ENCODE results near the gene PCGF6. TPM values are rescaled to one million over a fixed set of nuclear protein-coding genes. Genes with fewer than 3 reads are reported as not detected.

PCGF6 gene
- 8.0 and 9.8 TPM in 2 replicates for total RNA-seq (ENCODE audit: low replicate concordance)

GRCh38 chr10:103350517-103351260, at the start of gene PCGF6:
Gene PCGF6 (minus strand): TSS chr10:103351140. CDS start chr10:103351066, 74 bp downstream.

GRCh38 chr10:103396067-103396788, 45.3 kb upstream of the PCGF6 start, which contains the start of the genes ATP5MK and PDCD11:
Gene ATP5MK (minus strand): TSS chr10:103396475. CDS start chr10:103392457, 4,018 bp downstream.
Gene PDCD11 (plus strand): TSS chr10:103396626. CDS start chr10:103398427, 1,801 bp downstream.

DNA sequence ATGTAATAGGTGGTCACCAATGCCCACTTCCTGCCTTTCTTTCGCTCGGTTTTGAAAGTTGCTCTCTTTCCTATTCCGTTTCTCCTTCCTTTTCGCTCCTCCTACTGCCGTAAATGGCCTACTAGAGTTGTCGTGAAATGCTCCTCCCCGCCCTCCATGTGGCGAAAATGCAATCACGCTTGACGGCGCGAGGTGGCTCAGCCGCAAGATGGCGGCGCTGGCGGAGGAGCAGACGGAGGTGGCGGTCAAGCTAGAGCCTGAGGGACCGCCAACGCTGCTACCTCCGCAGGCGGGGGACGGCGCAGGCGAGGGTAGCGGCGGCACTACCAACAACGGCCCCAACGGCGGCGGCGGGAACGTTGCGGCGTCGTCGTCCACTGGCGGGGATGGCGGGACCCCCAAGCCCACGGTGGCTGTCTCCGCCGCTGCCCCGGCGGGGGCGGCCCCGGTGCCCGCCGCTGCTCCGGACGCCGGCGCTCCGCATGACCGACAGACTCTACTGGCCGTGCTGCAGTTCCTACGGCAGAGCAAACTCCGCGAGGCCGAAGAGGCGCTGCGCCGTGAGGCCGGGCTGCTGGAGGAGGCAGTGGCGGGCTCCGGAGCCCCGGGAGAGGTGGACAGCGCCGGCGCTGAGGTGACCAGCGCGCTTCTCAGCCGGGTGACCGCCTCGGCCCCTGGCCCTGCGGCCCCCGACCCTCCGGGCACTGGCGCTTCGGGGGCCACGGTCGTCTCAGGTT, 17.0 kb upstream of the PCGF6 start, which contains the start of gene TAF5:
TAF5 (plus strand) TSS at position 195 of the 737 bp plus-strand sequence; CDS start at position 209, 14 bp downstream.

GRCh38 chr10:103276896-103277712, 73.8 kb downstream of the PCGF6 start, which contains the start of gene INA:
Gene INA (plus strand): TSS chr10:103277138. CDS start chr10:103277212, 74 bp downstream.

Other genes with a start within 250 kb of the PCGF6 start
- 36.9 and 78.2 TPM in 2 replicates for gene NT5C2, start 157.9 kb downstream of the PCGF6 start, total RNA-seq (ENCODE audit: low replicate concordance)
- 0.08 and 0.12 TPM in 2 replicates for gene RPEL1, start 105.3 kb downstream of the PCGF6 start, total RNA-seq (ENCODE audit: low replicate concordance)
- 0.30 and 0.35 TPM in 2 replicates for gene INA, start 74.0 kb downstream of the PCGF6 start, total RNA-seq (ENCODE audit: low replicate concordance)
- gene TAF5, start 16.8 kb upstream of the PCGF6 start, total RNA-seq (ENCODE audit: low replicate concordance) = 2.8 and 2.9 TPM in 2 replicates
- gene ATP5MK, start 45.3 kb upstream of the PCGF6 start, total RNA-seq (ENCODE audit: low replicate concordance) = 100 and 182 TPM in 2 replicates
- 30.2 and 34.2 TPM in 2 replicates for gene PDCD11, start 45.5 kb upstream of the PCGF6 start, total RNA-seq (ENCODE audit: low replicate concordance)
- 19.0 and 27.1 TPM in 2 replicates for gene CALHM2, start 101.2 kb upstream of the PCGF6 start, total RNA-seq (ENCODE audit: low replicate concordance)
- gene CALHM1, start 107.8 kb upstream of the PCGF6 start, total RNA-seq (ENCODE audit: low replicate concordance) = not detected in 2 replicates
- gene CALHM3, start 128.1 kb upstream of the PCGF6 start, total RNA-seq (ENCODE audit: low replicate concordance) = not detected in 2 replicates
- gene NEURL1, start 142.6 kb upstream of the PCGF6 start, total RNA-seq (ENCODE audit: low replicate concordance) = under 0.01 TPM in 2 replicates

All from smooth muscle cell of the coronary artery (primary cell).